ENCODE data around the gene DDX47.
A peak's percentile ranks its signal among the peaks of the same experiment; 100 is the strongest.
"Not testable (repeated sequence)": the region's sequence is repeated elsewhere in the genome, so short reads cannot be mapped to it uniquely, and the experiment has no call there.

DDX47 gene

GRCh38 chr12:12797794-12798152, 15.4 kb upstream of the DDX47 start:
- DNase-seq, result no peak

DNA sequence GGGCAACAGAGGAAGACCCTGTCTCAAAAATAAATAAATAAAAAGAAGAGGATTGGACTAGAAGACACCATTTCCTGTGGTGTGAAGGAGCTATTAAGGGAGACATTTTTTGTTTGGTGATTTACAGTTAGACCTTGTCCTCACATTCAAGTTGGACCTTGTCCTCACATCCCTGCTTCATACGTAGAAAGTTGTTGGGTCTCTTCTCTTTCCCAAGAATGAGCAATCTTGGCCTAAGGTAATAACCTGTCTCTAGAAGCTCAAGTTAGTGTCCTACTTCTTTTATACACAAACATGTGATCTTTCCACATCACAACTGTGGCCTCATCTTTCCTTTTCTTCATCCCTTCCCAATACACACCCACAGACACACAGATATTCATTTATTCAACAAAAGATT, 14.7 kb upstream of the DDX47 start:
- no peak for DNase-seq

- DNase-seq, result no peak
These were observed 13.8 kb upstream of the DDX47 start for GRCh38 chr12:12799163-12799920.

DNA sequence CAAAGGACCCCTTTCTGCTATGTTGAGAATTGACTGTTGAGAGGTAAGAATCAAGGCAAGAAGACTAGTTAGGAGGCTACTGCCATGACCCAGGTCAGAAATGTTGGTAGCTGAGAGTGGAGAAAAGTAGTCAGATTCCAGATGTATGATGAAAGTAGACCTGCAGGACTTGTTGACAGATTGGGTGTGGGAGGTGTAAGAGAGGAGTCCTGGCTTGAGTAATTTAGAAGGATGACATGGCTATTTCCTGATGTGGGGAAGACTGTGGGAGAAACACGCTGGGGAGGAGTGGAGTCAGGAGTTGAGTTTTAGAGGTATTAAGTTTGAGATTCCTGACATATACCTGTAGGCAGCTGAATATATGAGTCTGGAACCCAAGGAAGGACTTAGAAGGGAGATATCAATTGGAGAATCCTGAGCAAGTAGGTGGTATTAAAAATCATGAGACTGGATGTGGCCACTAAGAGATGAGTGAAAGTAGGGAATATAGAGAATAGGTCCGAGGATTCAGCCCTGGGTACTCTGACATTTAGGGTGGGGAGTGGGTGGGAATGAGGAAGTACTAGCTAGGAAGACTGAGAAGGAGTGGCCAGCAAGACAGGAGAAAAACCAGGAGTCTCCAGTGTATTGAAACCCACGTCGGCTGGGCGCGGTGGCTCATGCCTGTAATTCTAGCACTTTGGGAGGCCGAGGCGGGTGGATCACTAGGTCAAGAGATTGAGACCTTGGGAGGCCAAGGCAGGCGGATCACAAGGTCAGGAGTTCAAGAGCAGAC, 12.6 kb upstream of the DDX47 start:
- no peak for DNase-seq

DNA sequence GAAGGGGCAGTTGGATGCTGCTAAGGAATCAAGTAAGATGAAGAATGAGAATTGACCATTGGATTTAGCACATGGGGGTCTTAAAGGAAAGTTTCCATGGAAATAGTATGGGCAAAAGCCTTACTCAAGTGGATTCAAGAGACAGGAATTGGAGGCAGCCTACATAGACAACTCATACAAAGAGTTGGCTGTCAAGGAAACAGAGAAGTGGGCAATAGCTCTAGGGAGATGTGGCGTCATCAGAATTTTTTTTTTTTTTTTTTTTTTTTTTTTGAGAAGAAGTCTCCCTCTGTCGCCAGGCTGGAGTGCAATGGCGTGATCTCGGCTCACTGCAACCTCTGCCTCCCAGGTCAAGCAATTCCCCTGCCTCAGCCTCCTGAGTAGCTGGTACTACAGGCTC, 11.5 kb upstream of the DDX47 start:
- not testable (repeated sequence) for DNase-seq

- peak; percentile 46 for DNase-seq
These were observed 10.0 kb upstream of the DDX47 start for GRCh38 chr12:12803186-12803585.

DNA sequence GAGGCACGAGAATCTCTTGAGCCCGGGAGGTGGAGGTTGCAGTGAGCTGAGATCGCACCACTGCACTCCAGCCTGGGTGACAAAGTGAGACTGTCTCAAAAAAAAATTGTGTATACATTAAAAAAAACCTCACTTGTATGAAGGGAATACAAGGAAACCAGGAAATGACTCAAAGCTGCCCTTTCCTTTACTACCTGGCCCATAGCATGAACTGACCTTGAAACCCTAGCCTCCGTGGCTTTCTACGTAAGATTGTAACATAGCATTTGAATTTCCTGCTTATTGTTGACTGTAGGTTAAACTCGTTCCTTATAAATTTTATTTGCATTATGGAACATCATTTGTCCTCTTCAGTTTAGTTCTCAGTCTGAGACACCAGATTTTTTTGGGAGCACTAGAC, 9.1 kb upstream of the DDX47 start:
- no peak for DNase-seq

- peak; percentile 77 for DNase-seq
These were observed 8.7 kb upstream of the DDX47 start for GRCh38 chr12:12804432-12804886.

DNA sequence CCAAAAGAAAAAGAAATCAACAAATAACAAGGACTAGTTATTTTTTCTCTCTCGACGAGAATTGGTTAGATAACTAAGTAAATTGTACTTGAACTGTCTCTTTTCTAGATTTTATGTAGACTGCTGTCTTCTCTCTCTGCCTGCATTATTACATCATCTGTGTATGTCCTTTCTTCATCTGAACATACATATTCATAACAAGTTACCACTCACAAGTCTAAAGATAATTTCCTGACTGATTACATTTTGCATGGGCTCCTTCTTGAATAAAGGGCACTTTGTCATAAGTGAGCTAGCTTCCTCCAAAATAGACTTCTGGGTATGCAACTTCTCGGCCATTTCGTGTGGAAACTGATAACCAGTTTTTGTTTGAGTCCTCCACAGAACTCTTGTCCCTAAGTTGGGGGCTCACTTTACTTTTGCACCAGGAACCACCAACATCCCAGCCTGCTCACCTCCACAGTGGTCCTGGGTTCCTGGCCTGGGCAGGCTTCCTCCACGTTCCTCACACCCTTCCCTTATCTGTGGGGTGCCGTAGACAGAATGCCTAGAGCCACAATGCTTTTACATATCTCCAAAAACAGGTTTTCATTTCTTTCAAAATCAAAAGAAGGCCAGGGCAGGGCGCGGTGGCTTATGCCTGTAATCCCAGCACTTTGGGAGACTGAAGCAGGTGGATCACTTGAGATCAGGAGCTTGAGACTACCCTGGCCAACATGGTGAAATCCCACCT, 6.2 kb upstream of the DDX47 start:
- DNase-seq, result no peak

- DNase-seq, result not testable (repeated sequence)
These were observed 5.6 kb upstream of the DDX47 start for GRCh38 chr12:12807517-12807903.

DNA sequence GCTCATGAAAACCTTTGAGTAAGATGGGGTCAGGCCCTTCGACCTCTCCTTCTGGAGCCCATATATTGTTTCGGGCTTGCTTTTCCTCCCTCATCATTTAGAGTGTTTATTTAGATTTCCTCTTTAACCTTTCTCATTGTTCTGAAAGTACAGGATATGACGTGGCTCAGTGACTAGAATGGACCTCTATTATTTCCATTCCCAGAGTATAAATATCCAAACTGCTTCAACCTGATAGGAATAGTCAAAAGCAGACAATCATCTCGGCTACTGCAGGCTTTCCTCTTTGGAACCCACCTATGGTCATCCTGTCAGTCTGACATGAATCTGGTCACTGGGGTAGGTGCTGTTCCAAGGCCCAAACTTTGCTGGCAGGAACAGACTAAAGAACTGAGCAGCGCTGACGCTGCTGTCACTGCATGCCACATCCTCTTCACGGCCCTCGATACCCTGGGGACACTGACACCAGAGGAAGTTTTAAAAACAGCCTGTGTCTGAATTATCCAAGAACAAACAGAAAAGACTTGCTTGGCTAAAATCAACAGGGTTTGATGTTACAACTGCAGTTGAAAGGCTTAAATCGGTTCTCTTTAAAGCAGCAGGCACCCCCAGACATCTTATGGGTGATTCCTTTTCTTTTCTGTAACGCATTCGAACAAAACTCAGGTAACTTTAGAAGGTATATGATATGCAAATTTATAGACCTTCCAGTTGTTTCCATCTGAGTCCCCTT, 5.0 kb upstream of the DDX47 start:
- no peak for DNase-seq

GRCh38 chr12:12810553-12811021, 2.6 kb upstream of the DDX47 start:
- no peak for DNase-seq

DNA sequence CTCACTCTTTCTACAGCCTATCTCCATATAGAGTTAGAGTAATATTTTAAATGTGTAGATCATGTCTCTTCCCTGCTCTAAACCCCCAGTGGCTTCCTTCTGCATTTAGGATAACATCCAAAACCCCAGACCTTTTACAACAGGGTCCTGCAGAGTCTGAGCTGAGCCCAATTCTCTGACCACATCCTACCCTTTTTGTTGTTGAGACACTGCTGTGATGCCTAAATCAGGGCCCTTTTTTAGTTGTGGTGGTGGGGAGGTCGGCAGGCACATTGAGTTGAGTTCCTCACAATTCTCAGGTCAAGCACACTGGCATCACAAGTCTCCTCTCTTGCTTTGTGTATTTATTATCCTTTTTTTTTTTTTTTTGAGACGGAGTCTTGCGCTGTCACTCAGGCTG, 1.8 kb upstream of the DDX47 start:
- DNase-seq, result no peak

- no peak for DNase-seq
These were observed 972 bp upstream of the DDX47 start for GRCh38 chr12:12812174-12812573.

DNA sequence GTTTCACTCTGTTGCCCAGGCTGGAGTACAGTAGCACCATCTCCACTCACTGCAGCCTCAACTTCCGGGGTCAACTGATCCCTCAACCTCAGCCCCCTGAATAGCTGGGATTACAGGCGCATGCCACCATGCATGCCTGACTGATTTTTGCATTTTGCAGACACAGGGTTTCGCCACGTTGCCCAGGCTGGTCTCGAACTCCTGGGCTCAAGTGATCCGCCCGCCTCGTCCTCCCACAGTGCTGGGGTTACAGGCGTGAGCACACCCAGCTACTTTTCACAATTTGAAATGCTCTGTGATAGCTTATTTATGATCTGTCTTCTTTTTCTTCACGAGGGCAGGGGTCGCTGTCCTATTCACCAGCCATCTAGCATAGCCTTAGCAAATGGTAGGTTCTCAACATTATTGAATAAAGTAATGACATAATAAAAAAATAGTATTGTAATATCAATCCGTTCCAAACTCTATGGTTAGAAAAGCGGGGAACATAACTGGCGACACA, 477 bp upstream of the DDX47 start:
- no peak for DNase-seq

- no peak for DNase-seq
These were observed 4.5 kb downstream of the DDX47 start for GRCh38 chr12:12817616-12818015.

GRCh38 chr12:12818701-12819100, 5.6 kb downstream of the DDX47 start:
- DNase-seq, result peak; percentile 30

- DNase-seq, result no peak
These were observed 6.1 kb downstream of the DDX47 start for GRCh38 chr12:12819221-12819620.

DNA sequence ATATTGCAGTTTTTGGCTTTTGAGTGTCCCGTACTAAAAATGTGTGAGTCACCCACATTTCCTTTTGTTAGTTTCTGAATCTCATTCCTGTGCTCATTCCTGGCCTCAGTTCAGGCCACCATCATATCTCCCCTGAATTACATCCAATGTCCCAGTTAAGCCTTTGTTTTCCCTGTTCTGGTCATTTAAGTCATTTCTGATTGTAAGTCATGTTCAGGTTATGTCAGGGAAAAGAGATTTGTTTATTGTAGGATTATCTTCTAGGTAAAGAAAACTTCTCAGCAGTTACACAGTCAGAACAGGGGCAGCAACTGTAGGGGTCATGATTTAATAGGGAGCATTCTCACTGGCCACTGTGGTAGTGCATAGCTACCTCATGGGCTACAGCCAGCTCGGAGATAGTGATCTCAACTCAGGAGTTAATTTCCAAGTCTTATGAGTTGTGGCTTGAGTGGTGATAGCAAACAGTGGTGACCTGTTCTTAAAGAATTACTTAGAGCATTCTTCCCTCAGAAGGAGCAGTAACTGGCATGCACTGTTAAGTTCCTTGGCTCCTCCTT, 6.7 kb downstream of the DDX47 start:
- peak; percentile 91 for DNase-seq

GRCh38 chr12:12820376-12820775, 7.2 kb downstream of the DDX47 start:
- not testable (repeated sequence) for DNase-seq

GRCh38 chr12:12821975-12822374, 8.8 kb downstream of the DDX47 start:
- DNase-seq, result no peak

GRCh38 chr12:12822886-12823285, 9.7 kb downstream of the DDX47 start:
- no peak for DNase-seq
